Testis (tissue), 2 donors: ENCODE data around the gene ZFAND2B.

Source experiments
- POLR2A ChIP-seq: fragments of 450-650 bp; IDR thresholded peaks from one replicate; pipeline ENCODE4 v1.6.1; 2017; ENCODE audit warnings: antibody characterized with exemption, mild to moderate bottlenecking, moderate library complexity
- TF ChIP-seq, protein P1 (sequence below), 3 experiments: fragments of 450-650 bp in 2 of 3; fragments of 200-600 bp in 1 of 3; sonication (generic) in 1 of 3; IDR thresholded peaks; one replicate each; pipeline ENCODE4 v1.5.1; 2016 to 2019; ENCODE audit warnings: antibody characterized with exemption in 3 of 3, mild to moderate bottlenecking in 2 of 3, moderate library complexity in 1 of 3

DNA sequence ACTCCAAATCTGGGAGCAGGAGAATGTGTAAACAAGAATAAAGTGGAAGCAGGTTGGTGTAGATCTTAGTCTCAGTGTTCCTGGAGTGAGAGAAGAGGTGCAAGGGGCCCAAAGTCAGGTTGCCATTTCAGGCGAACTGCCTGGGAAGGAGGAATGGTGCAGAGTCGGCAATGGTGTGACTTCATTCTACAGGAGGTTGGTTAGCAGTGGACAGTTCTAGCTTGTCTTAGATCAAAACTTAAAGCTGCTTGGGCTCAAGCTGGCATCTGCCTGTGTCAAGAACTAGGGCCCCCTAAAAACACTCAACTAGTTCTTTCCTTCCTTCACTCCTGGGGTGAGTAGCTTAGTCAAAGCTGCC lies 42.2 kb downstream of the ZFAND2B start:
- TF ChIP-seq, protein P1, sequence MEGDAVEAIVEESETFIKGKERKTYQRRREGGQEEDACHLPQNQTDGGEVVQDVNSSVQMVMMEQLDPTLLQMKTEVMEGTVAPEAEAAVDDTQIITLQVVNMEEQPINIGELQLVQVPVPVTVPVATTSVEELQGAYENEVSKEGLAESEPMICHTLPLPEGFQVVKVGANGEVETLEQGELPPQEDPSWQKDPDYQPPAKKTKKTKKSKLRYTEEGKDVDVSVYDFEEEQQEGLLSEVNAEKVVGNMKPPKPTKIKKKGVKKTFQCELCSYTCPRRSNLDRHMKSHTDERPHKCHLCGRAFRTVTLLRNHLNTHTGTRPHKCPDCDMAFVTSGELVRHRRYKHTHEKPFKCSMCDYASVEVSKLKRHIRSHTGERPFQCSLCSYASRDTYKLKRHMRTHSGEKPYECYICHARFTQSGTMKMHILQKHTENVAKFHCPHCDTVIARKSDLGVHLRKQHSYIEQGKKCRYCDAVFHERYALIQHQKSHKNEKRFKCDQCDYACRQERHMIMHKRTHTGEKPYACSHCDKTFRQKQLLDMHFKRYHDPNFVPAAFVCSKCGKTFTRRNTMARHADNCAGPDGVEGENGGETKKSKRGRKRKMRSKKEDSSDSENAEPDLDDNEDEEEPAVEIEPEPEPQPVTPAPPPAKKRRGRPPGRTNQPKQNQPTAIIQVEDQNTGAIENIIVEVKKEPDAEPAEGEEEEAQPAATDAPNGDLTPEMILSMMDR (IDR thresholded peaks at IDR 0.05) = no peak
- no peak for TF ChIP-seq POLR2A
